Mucosa of rectum (tissue), 2 donors: ENCODE results near the gene ZNF821.
"Not testable (repeated sequence)": the region's sequence is repeated elsewhere in the genome, so short reads cannot be mapped to it uniquely, and the experiment has no call there.

Experiments used
- H3K27ac ChIP-seq, 2 donors: one replicate each; pipeline ENCODE4 v1.7.0; 2013; ENCODE audit warnings: inconsistent platforms in 2 of 2, low read depth in 2 of 2, low read length in 2 of 2
- H3K27me3 ChIP-seq, 2 donors: one replicate each; pipeline ENCODE4 v1.7.0; 2013; ENCODE audit warnings: low read length in 2 of 2; ENCODE audit not compliant: control insufficient read depth in 2 of 2, insufficient read depth in 2 of 2
- H3K36me3 ChIP-seq, 2 donors: one replicate each; pipeline ENCODE4 v1.7.0; 2013; ENCODE audit warnings: low read length in 2 of 2; ENCODE audit not compliant: control insufficient read depth in 2 of 2, insufficient read depth in 2 of 2
- H3K4me1 ChIP-seq, 2 donors: one replicate each; pipeline ENCODE4 v1.7.0; 2013; ENCODE audit warnings: low read length in 2 of 2, mild to moderate bottlenecking in 1 of 2; ENCODE audit not compliant: control insufficient read depth in 2 of 2, insufficient read depth in 2 of 2
- H3K4me3 ChIP-seq, 2 donors: one replicate each; pipeline ENCODE4 v1.7.0; 2013; ENCODE audit warnings: low read length in 2 of 2
- H3K9ac ChIP-seq, 2 donors: one replicate each; pipeline ENCODE4 v1.7.0; 2013; ENCODE audit warnings: low read length in 2 of 2, low read depth in 1 of 2, mild to moderate bottlenecking in 1 of 2
- H3K9me3 ChIP-seq, 2 donors: one replicate each; pipeline ENCODE4 v1.7.0; 2013; ENCODE audit warnings: low read length in 2 of 2; ENCODE audit not compliant: control insufficient read depth in 2 of 2
- donor health status: healthy.
- donor health status: Normal muscosa, but diverticular disease.

The ZNF821 gene

GRCh38 chr16:71830359-71830758 lies 53.6 kb downstream of the ZNF821 start:
- Histone ChIP-seq H3K27ac (no peak overlapping the region), H3K9me3 (no peaks in the 10 kb centered on the region), H3K27me3 (no peaks in the 10 kb centered on the region), H3K4me1 (no peaks in the 10 kb centered on the region), H3K9ac (no peak overlapping the region), H3K4me3 (no peak overlapping the region), H3K36me3 (no peaks in the 10 kb centered on the region)

DNA sequence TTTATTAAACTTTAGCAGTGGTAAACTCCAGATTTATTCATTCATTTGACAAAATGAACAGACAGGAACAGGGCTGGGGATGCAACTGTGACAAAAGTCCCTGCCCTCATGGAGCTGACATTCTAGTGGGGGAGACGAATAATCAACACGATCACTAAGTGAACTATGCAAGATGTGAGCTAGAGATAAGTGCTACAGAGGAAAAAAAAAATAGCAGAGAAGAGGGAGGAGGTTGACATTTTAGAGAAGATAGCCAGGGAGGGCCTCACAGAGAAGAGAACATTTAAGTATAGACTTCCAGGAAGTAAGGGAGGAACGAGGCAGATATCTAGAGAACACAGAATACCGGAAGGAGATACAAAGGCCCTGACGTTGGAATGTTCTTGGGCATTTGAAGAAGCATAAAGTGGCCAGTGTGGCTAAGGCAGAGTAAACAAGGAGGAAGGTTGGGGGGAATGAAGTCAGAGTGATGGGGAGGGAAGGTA lies 57.4 kb downstream of the ZNF821 start:
- no peaks in the 10 kb centered on the region for H3K4me1 ChIP-seq
- no peaks in the 10 kb centered on the region for H3K27me3 ChIP-seq
- no peaks in the 10 kb centered on the region for H3K9me3 ChIP-seq
- H3K36me3 ChIP-seq: no peaks in the 10 kb centered on the region
- H3K27ac ChIP-seq: no peak overlapping the region
- H3K4me3 ChIP-seq: no peak overlapping the region
- H3K9ac ChIP-seq: no peak overlapping the region

GRCh38 chr16:71817155-71817500 lies 66.9 kb downstream of the ZNF821 start:
- not testable (repeated sequence) for H3K4me3 ChIP-seq, H3K4me1 ChIP-seq, H3K9me3 ChIP-seq, H3K36me3 ChIP-seq, H3K27me3 ChIP-seq, H3K9ac ChIP-seq
- H3K27ac ChIP-seq: peak overlapping the region; percentile 56 to 61

DNA sequence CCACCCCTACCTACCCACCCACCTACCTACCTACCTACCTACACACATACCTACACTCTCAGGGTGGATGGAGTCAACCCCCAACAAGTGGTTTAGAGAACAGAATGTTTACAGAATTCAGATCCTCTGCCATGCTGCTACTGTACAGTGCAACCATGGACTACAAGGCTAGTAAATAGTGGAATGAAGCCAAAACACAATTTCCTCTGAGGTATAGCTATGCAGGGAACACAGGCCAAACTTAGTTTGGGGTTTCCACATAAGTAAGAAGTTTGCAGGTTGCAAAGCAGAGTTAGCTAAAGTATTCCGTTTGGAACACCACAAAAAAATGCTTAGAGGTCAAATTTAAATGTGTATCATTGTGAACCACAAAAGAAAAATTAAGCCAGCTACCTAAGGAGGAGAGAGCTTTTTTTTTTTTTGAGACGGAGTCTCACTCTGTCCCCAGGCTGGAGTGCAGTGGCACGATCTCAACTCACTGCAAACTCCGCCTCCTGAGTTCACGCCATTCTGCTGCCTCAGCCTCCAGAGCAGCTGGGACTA lies 72.7 kb downstream of the ZNF821 start:
- Histone ChIP-seq H3K4me3 (no peak overlapping the region), H3K9ac (no peak overlapping the region), H3K27me3 (no peaks in the 10 kb centered on the region), H3K9me3 (no peaks in the 10 kb centered on the region), H3K36me3 (no peaks in the 10 kb centered on the region), H3K4me1 (peaks cover 0 to 11% of the 10 kb centered on the region in 2 donors), H3K27ac (no peak overlapping the region)

DNA sequence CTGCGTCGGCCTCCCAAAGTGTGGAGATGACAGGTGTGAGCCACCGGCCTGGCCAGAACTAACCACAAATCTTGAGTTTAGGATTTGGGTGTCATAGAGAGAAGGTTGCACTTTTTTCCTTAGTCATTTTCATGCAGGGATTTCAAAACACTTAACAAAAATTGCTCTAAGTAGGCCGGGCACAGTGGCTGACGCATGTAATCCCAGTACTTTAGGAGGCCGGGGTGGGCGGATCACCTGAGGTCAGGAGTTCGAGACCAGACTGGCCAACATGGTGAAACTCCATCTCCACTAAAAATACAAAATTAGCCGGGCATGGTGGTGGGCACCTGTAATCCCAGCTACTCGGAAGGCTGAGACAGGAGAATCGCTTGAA lies 73.8 kb downstream of the ZNF821 start:
- not testable (repeated sequence) for H3K9ac ChIP-seq
- peak overlapping the region in 1 of 2 donors; percentile 93 for H3K27ac ChIP-seq

More for the DNA sequence above, 73.8 kb downstream of the ZNF821 start:
- peaks cover 0 to 15% of the 10 kb centered on the region in 2 donors for H3K4me1 ChIP-seq
- H3K4me3 ChIP-seq, H3K27me3 ChIP-seq, H3K9me3 ChIP-seq, H3K36me3 ChIP-seq: not testable (repeated sequence)
